SHP77 (cell line): Measurements from ENCODE around the gene SLC32A1.
A peak's percentile ranks its signal among the peaks of the same experiment; 100 is the strongest.

Experiments
- DNase-seq, 2 experiments: peaks; one replicate each; lab custom pipeline; 2025; lab: John Stamatoyannopoulos, UW

The SLC32A1 gene

DNA sequence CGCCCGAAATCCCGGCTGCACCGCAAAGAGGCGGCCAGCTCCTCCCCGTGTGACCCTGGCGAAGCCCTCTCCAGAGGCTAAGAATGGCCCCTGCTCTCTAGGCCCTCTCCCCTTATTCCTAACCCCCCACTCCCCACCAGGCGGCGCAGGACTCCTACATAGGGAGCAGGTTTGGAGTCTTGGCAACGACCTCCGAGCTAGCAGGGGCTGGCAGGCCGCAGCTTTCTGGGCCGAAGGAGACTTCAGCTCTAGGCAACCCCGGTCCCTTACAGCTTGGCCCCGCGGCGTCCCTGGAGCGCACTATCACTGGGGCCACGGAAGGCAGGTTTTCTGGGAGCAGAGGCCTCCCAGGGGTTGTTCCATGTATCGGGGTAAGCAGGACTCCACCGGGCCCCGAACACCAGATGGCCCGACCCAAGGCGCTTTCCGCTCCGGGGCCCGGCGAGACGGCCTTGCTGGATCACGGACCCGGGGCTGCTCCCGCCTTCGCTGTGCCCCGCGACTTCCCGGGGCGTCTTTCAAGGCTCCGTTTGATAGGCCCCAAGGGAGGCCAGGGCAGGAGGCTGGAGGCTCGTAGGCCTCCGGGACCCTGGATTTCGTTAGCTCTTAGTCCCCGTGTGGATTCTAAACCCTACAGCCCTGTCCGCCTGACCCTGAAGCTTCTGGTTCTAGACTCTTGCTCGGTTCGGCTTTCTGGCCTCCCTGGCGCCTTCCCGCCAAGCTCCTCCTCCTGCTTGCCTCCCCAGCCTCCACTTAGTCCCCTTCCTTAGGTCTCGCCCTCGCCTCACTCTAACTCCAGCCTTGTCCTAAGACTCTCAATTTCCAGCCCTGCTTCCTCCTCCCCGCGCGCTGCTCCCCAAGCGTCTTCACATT, 1.9 kb downstream of the SLC32A1 start:
- peak in 1 of 2 experiments; percentile 6 for DNase-seq

DNA sequence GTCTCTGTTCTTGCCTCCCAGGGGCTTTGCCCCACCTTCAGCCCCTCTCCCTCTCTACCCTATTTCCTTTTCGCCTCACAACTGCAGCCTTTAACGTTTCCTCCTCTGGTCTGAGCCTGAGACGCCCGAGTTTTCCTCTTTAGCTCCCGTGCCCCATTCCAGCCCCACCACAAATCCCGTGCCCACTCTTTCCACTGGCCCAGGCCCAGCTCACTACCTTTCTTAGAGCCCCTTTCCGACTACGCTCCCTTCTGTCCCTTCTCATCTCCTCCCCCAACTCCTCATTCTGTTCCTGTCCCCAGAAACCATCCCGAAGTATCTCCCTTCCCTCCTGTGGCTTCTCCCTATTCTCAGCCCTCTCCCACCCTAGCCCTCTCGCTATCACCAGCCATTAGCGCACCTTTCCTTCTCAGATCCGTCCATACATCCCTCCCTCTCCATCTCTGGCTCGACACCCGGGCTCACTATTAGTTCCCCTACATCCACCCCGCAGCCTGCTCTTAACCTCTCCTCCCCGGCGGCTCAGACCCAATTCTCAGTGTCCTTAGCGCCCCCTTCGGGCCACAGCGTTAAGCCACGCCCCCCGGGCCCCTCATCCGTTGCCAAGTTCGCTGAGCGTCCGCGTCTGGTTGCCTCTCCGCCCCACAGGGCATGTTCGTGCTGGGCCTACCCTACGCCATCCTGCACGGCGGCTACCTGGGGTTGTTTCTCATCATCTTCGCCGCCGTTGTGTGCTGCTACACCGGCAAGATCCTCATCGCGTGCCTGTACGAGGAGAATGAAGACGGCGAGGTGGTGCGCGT, 2.7 kb downstream of the SLC32A1 start:
- DNase-seq = no peak

GRCh38 chr20:38727607-38728190, 3.4 kb downstream of the SLC32A1 start:
- DNase-seq = no peak

GRCh38 chr20:38728191-38728781, 4.0 kb downstream of the SLC32A1 start:
- no peak for DNase-seq

GRCh38 chr20:38728911-38729642, 4.8 kb downstream of the SLC32A1 start:
- DNase-seq = no peak

DNA sequence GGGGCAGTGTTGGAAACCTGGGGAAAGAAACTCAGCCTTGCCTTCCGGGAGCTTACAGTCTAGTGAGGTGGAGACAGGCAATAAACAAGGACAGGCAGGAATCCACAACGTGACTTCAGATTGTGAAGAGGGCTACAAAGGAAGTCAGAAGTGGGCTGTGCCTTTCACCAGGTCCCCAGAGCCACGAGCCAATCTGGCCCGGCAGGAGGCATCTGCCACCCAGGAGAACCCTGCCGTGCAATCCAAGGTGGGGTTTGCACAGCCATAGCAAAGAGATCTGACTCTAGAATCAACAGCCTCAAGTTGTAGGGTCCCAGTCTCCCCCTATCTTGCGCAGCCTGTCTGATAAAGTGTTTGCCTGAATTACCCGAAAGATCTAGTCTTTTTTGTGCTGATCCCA, 5.5 kb downstream of the SLC32A1 start:
- DNase-seq = no peak

GRCh38 chr20:38730167-38730988, 6.1 kb downstream of the SLC32A1 start:
- DNase-seq = no peak

- DNase-seq = peak; percentile 59 to 63
Observed at GRCh38 chr20:38730989-38731737, 6.9 kb downstream of the SLC32A1 start.

- DNase-seq = no peak
Observed at GRCh38 chr20:38731738-38732113, 7.4 kb downstream of the SLC32A1 start.

- DNase-seq = no peak
Observed at GRCh38 chr20:38732981-38733380, 8.7 kb downstream of the SLC32A1 start.

- DNase-seq = no peak
Observed at GRCh38 chr20:38735172-38735571, 10.9 kb downstream of the SLC32A1 start.

- no peak for DNase-seq
Observed at GRCh38 chr20:38737887-38738286, 13.6 kb downstream of the SLC32A1 start.

- no peak for DNase-seq
Observed at GRCh38 chr20:38745757-38746156, 21.5 kb downstream of the SLC32A1 start.

DNA sequence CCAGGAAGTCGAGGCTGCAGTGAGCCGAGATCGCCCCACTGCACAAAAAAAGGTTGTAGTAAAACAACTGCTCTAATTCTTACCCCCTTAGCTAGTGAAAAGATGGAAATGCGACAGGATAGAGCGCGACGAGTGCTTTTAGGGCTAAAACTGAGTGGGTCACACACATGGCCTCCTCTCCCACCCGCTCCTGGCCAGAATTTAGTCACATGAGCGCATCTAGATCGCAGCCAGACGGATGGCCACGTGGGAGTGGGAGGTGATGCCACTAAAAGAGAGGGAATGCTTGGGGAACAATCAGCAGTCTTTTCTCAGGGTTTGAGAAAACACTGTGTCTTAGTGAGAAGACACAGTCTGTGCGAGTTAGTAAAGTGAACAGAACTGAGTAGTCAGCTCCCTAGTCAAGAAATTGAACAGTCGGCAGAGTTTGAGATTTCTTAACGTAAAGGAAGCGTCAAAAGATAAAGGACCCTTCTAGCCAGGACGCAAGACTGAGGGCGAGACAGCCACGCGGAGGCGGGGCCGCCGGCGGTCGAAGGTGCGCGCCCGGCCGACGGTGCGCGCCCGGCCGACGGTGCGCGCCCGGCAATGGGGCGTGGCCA, 23.3 kb downstream of the SLC32A1 start:
- no peak for DNase-seq

DNA sequence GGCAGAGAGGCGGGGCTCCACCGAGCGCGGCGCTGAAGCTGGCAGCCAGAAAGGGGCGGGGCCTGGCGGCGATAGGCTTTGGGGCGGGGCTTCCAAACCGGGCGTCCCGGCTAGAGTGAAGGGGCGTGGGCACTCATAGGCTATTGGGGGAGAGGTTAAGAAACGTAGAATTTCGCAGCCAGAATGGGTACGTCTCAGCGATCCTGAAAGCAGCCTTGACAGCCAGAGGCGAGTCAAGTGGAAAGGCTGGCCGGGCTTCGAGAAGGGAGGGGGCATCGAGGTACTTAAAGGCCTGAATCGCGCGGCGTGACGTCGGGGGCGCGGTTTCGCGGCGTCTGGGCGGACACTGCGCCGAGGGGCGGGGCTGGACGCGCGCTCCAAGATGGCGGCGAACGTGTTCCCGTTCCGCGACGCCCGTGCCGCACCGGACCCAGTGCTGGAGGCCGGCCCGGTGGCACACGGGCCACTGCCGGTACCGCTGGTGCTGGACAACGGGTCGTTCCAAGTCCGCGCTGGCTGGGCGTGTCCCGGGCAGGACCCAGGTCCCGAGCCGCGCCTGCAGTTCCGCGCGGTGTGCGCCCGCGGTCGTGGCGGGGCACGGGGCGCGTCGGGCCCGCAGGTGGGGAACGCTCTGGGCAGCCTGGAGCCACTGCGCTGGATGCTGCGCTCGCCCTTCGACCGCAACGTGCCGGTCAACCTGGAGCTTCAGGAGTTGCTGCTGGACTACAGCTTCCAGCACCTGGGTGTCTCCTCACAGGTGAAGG, 24.0 kb downstream of the SLC32A1 start, which contains the start of gene ACTR5:
Gene ACTR5, plus strand, starts transcription at position 364 of the 764 bp plus-strand sequence. Its CDS starts 19 bp downstream, at position 383.
- peak; percentile 80 to 83 for DNase-seq

DNA sequence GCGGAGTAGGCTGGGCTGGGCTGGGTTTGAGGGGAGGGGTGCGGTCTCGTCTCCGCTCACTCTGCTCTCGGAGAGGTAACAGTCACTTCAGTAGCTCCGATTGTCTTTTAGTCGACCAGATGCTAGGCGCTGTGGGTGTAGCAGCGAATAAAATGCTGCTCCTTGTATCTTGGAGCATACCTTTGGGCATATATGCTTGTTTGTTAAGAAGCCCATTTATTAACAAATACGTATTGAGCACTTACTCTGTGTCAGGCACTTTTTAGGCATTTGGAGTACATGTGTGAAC, 24.5 kb downstream of the SLC32A1 start:
- DNase-seq = peak in 1 of 2 experiments; percentile 10

DNA sequence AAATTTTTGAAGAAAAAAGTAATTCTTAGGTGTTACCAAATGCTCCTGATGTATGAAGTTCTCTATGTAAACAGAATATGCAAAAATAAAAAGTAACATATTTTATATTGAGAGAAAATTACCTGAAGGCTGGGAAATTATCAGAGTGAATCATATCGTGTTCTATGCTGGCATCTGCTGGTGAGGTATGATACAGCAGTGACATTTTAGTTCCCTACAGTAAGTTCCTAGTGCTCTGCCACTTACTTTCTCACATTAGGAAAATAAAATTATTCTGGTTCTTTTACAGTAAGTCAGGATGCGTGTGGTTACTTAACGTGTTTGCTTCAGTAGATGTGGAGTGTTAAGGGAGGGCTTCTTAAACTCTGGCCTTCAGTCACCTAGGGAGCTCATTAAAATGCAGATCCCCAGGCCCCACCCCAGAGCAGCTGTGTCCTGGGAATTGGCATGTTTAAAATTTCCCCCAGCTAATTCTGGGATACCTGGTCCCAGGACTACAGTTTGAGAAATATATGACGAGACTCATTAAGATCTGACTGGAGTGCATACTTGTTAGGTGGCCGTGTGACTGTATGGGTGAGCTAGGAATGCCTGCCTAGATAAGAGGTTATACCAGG, 27.2 kb downstream of the SLC32A1 start:
- no peak for DNase-seq

- no peak for DNase-seq
Observed at GRCh38 chr20:38752029-38752428, 27.7 kb downstream of the SLC32A1 start.
